ENCODE results near the gene FAM13A.
A peak's percentile ranks its signal among the peaks of the same experiment; 100 is the strongest.

FAM13A gene

GRCh38 chr4:89056953-89057398 lies at the start of gene FAM13A:
Gene FAM13A, minus strand, starts transcription at chr4:89057185. Its CDS starts 221 bp downstream, at chr4:89056964.
- TF ChIP-seq MYC (IDR thresholded peaks at IDR 0.05; ENCODE audit: low read depth, low read length) (peak; percentile 37), MAX (IDR thresholded peaks at IDR 0.05; ENCODE audit: low read depth, low read length) (peak; percentile 84)
- TF ChIP-seq, protein P1, sequence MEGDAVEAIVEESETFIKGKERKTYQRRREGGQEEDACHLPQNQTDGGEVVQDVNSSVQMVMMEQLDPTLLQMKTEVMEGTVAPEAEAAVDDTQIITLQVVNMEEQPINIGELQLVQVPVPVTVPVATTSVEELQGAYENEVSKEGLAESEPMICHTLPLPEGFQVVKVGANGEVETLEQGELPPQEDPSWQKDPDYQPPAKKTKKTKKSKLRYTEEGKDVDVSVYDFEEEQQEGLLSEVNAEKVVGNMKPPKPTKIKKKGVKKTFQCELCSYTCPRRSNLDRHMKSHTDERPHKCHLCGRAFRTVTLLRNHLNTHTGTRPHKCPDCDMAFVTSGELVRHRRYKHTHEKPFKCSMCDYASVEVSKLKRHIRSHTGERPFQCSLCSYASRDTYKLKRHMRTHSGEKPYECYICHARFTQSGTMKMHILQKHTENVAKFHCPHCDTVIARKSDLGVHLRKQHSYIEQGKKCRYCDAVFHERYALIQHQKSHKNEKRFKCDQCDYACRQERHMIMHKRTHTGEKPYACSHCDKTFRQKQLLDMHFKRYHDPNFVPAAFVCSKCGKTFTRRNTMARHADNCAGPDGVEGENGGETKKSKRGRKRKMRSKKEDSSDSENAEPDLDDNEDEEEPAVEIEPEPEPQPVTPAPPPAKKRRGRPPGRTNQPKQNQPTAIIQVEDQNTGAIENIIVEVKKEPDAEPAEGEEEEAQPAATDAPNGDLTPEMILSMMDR (IDR thresholded peaks at IDR 0.05; ENCODE audit: low read depth, low read length) = no peak
- DNase-seq (ENCODE audit: low read depth) = peak; percentile 81
- peak within 1 kb of the TSS; percentile 67 for H3K4me3 ChIP-seq (ENCODE audit: low read depth, low read length)

DNA sequence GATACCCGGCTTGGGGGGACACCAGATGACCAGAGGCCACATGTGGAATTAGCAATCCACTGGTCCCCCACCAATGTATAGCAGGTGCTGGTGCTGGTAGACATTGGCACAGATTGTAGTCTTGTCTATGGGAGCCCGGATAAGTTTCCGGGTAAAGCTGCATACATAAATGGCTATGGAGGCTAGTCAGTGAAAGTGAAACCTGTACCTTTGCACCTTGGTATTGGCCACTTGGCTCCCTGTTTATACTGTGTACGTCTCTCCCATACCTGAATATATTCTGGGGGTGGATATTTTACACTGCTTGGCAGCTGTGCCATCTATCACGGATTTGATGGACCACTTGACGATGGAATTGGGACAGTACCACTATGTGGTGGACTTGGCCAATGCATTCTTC lies 48.7 kb upstream of the FAM13A start:
- no peak overlapping the region for H3K4me3 ChIP-seq (ENCODE audit: low read depth, low read length)
- no peak for DNase-seq (ENCODE audit: low read depth)
- TF ChIP-seq MYC (IDR thresholded peaks at IDR 0.05; ENCODE audit: low read depth, low read length) = no peak
- no peak for TF ChIP-seq POLR2A (IDR thresholded peaks at IDR 0.05; ENCODE audit: extremely low read depth, insufficient read length)
- no peak for TF ChIP-seq MAX (IDR thresholded peaks at IDR 0.05; ENCODE audit: low read depth, low read length)
- TF ChIP-seq, protein P1 (IDR thresholded peaks at IDR 0.05; ENCODE audit: low read depth, low read length) = no peak

DNA sequence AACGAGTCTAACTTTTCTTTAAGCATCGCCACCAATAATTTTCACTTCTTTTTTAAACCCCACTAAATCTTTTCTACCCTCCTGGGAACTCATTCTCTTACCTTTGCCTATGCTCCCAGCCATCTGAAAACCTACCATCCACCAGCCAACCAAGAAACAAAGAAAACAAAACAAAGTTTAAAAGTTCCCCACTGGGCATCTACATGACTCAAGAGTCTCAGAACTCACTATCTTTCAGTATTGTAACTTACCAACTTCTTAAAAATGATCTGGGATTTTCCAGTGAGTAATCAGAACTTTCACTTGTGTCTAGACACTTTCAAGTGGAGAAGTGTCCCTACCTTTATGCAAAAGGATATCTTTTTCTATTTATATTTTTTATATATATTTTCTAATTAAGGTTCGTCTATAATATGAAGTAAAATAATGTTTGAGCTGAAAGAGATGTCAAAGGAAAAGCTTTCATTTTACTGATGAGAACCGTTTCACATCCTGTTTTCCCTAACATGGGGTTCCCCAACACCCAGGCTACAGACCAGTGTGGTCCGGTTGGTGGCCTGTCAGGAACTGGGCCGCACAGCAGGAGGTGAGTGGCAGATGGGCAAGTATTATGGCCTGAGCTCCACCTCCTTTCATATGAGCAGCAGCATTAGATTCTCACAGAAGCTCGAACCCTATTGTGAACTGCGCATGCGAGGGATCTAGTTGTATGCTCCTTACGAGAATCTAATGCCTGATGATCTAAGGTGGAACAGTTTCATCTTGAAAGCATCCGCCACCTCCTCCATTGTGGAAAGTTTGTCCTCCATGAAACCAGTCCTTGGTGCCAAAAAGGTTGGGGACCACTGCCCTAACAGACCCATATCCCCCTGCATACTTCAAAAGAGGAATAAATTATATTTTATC lies 44.5 kb upstream of the FAM13A start:
- TF ChIP-seq POLR2A (IDR thresholded peaks at IDR 0.05; ENCODE audit: extremely low read depth, insufficient read length) (no peak), MYC (IDR thresholded peaks at IDR 0.05; ENCODE audit: low read depth, low read length) (no peak), MAX (IDR thresholded peaks at IDR 0.05; ENCODE audit: low read depth, low read length) (no peak)
- TF ChIP-seq, protein P1 (IDR thresholded peaks at IDR 0.05; ENCODE audit: low read depth, low read length) = no peak
- no peak for DNase-seq (ENCODE audit: low read depth)
- H3K4me3 ChIP-seq (ENCODE audit: low read depth, low read length) = no peak overlapping the region

DNA sequence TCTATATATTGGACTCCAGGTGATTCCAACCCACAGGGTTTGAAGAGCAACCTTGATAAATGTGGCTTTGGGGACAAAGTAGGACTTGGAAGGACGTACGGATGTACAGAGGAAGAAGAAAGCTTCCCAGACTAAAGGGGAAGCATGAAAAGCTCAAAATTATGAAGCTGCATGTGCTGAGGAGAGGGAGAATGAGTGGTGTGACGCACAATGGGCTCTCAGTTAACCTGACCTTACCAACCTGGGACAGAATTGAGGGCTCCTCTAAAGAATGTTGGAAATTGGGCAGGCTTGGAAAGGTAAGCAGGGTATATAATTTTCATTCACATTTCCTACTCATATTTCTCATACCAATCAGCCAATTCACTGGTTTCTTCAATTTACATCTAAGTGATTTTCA lies 43.9 kb upstream of the FAM13A start:
- DNase-seq (ENCODE audit: low read depth) = no peak

GRCh38 chr4:89099471-89099870 lies 42.5 kb upstream of the FAM13A start:
- no peak overlapping the region for H3K4me3 ChIP-seq (ENCODE audit: low read depth, low read length)
- DNase-seq (ENCODE audit: low read depth) = no peak
- TF ChIP-seq MYC (IDR thresholded peaks at IDR 0.05; ENCODE audit: low read depth, low read length) (no peak), MAX (IDR thresholded peaks at IDR 0.05; ENCODE audit: low read depth, low read length) (no peak)
- TF ChIP-seq, protein P1 (IDR thresholded peaks at IDR 0.05; ENCODE audit: low read depth, low read length) = no peak

More for the DNA sequence above, 43.9 kb upstream of the FAM13A start:
- no peak overlapping the region for H3K4me3 ChIP-seq (ENCODE audit: low read depth, low read length)
- no peak for TF ChIP-seq MAX (IDR thresholded peaks at IDR 0.05; ENCODE audit: low read depth, low read length)
- TF ChIP-seq POLR2A (IDR thresholded peaks at IDR 0.05; ENCODE audit: extremely low read depth, insufficient read length) = no peak
- no peak for TF ChIP-seq MYC (IDR thresholded peaks at IDR 0.05; ENCODE audit: low read depth, low read length)
- TF ChIP-seq, protein P1 (IDR thresholded peaks at IDR 0.05; ENCODE audit: low read depth, low read length) = no peak
